HT-29 (cell line): Measurements from ENCODE around the gene SETSIP. TPM values are rescaled to one million over a fixed set of nuclear protein-coding genes. Genes with fewer than 3 reads are reported as not detected.
A peak's percentile ranks its signal among the peaks of the same experiment; 100 is the strongest.
"Not testable (repeated sequence)": the region's sequence is repeated elsewhere in the genome, so short reads cannot be mapped to it uniquely, and the experiment has no call there.

Source experiments
- DNase-seq: peaks from one replicate; pipeline ENCODE4 v3.0.0-alpha.2; 2015; ENCODE audit warnings: low spot score
- total RNA-seq: library from RNA; depleted of rRNA; stranded (reverse); fragments of >200 nt; shearing (Covaris generic); gene quantifications from 2 replicates; pipeline ENCODE4 v1.2.3, GENCODE V29; 2014; rRNA removed

Gene SETSIP
- total RNA-seq, 1 experiment from 2014 or later, result 0.18 TPM

- DNase-seq, result no peak
These were observed 23.3 kb downstream of the SETSIP start for GRCh38 chr1:92051948-92052347.

- DNase-seq, result no peak
These were observed 29.3 kb downstream of the SETSIP start for GRCh38 chr1:92045766-92046495.

- no peak for DNase-seq
These were observed 31.6 kb downstream of the SETSIP start for GRCh38 chr1:92043621-92044020.

- no peak for DNase-seq
These were observed 34.2 kb downstream of the SETSIP start for GRCh38 chr1:92040971-92041370.

- DNase-seq, result no peak
These were observed 36.4 kb downstream of the SETSIP start for GRCh38 chr1:92038695-92039346.

GRCh38 chr1:92037400-92037799, 37.8 kb downstream of the SETSIP start:
- no peak for DNase-seq

GRCh38 chr1:92031281-92032110, 43.7 kb downstream of the SETSIP start:
- DNase-seq, result no peak

- peak; percentile 9 for DNase-seq
These were observed 44.5 kb downstream of the SETSIP start for GRCh38 chr1:92030656-92031107.

GRCh38 chr1:92029241-92029922, 45.8 kb downstream of the SETSIP start:
- no peak for DNase-seq

- no peak for DNase-seq
These were observed 48.4 kb downstream of the SETSIP start for GRCh38 chr1:92026806-92027205.

GRCh38 chr1:92026042-92026441, 49.2 kb downstream of the SETSIP start:
- DNase-seq, result not testable (repeated sequence)

Other genes starting within 250 kb of the SETSIP start
- gene TGFBR3, start 189.3 kb downstream of the SETSIP start, total RNA-seq, result 4.3 and 7.1 TPM in 2 replicates
- not detected in 2 replicates for gene BRDT, start 126.0 kb downstream of the SETSIP start, total RNA-seq
- 0.41 TPM in 1 of 2 replicates, not detected in the other for gene EPHX4, start 45.4 kb downstream of the SETSIP start, total RNA-seq
- 0.86 and 0.94 TPM in 2 replicates for gene BTBD8, start 4.9 kb upstream of the SETSIP start, total RNA-seq
- gene C1orf146, start 142.5 kb upstream of the SETSIP start, total RNA-seq, result not detected in 2 replicates
- gene GLMN, start 223.6 kb upstream of the SETSIP start, total RNA-seq, result 2.3 and 3.2 TPM in 2 replicates
- 0.86 and 1.3 TPM in 2 replicates for gene RPAP2, start 223.6 kb upstream of the SETSIP start, total RNA-seq